GM21515 (cell line): Measurements from ENCODE around the gene FLRT1.
"Not testable (repeated sequence)": the region's sequence is repeated elsewhere in the genome, so short reads cannot be mapped to it uniquely, and the experiment has no call there.

Experiments used
- ATAC-seq: cut with Tn5 transposase; IDR thresholded peaks from one replicate; pipeline ENCODE4 v1.9.1; 2021; ENCODE audit not compliant: unreplicated experiment

Gene FLRT1

DNA sequence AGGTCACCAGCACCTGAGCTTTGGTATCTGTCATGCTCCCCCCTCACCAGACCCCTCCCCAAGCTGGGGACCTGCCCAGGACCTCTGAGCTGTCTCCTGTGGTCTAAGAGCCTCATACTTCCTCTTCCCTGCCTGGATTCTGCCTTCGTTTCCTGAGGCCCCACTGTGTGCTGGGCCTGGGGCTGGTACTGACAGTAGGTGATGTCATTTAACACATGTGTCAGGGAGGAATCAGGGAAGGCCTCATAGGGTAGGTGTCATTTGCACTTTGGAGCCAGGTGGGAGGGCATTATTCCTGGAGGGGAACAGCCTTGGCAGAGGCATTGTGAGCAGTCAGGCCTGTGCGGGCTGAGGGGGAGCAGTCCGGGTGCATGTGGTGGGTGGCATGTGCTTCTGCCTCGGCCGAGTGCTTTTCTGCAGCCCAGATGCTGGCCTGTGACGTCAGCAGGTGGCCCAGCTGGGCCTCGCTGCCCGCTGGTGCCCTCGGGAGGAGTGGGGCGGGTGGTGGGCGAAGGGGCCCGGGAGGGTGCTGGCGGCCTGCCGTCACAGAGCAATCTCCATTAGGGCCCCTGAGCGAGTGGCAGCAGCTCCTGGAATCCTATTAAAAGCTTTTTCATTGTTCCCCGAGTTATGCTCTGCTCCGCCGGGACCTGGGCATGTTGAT lies 9.1 kb downstream of the FLRT1 start:
- ATAC-seq: no peak

DNA sequence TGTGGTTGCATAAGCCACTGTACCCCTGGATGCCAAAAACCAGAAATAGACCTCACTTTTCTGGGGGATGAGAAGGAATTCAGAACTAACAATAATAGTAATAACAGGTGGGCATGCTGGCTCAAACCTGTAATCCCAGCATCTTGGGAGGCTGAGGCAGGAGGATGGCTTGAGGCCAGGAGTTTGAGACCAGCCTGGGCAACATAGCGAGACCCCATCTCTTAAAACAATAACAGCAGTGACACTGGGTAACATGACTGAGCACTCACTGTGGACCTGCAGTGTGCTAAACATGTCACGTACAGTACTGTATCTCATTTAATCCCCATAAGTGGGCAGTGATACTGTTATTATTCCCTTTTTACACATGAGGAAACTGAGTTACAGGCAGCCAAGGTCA lies 10.0 kb downstream of the FLRT1 start:
- ATAC-seq: no peak

DNA sequence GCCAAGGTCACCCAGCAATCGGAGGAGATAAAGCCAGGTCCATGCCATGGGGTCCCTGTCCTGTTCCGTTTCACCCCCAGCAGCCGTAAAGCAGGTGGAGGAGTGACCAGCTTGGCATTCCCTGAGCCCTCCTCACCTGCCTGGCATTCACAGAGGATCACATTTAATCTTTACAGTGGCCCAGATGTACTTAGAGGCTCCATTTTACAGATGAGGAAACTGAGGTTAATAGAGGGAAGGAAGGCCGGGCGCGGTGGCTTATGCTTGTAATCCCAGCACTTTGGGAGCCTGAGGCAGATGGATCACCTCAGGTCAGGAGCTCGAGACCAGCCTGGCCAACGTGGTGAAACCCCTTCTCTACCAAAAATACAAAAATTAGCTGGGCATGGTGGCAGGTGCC lies 11.6 kb downstream of the FLRT1 start:
- ATAC-seq: not testable (repeated sequence)

DNA sequence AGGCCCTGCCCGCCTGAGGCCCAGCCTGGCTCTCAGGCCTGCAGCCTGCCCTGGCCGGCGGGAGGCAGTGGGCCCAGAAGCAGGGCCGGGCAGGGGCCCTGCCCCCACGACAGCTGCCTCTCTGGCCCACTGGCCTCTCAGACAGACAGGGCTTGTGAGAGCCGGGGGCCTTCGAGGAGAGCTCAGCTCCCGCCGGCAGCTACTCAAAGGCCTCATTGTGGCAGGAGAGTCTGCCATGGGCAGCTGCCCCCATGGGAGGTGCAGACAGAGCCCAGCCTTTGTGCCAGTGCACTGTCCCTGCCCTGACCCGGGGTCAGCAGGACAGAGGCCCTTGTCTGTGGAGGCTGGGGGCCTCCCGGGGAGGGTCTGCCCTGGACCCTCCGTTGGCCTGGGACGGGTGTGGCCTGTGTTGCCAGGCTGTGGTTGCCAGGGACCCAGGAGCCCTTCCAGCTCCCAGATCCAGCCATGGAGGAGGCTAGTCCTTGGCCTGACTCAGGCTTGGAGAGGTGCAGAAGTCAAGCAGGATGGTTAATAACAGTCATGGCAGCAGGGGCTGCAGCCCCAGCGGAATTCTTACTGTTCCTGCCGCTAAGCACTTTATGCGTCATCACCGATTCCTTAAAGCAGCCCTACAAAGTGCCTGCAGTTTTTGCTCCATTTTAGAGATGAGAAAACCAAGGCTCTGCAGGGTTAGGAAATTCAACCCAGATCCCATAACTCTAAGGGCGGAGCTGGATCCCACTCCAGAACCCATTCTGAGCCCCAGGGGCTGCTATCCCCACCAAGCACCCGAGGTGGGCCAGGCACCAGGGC lies 12.5 kb downstream of the FLRT1 start:
- ATAC-seq: no peak

DNA sequence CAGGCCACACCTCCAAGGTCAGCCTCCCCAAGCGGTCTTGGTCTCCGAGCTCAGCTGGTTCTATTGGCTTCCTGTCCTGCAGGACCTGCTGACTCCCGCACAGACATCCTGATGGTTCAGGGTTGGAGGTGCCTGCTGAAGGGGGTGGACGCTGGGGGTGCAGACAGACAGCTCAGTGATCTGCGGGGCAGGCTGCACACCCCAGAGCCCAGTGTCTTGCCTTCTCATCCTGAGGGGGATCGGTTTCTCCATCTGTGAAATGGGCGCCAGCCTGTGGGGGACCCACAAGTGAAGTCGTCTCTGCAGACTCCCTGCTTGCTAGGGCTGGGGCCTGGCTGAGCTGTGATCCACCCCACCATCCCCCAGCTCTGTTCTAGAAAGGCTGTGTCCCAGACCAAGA lies 13.8 kb downstream of the FLRT1 start:
- no peak for ATAC-seq

DNA sequence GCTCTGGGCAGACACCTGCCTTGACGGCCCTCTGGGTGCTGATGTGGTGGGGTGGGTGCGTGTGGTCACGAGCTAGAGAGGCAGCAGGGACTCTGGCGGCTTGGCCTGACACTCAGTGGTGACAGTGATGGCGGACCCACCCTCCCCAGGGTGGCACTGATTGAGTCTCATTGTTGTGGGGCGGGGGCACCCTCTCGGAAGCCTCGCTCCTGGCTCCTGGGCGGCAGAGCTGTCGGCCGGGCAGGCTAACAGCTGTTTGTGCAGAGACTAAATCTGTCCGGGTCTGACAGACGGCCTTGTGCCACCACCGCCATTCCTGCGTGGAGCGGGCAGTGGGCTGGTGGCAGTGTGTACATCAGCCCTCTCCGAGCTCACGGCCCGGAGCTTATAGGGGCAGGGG lies 15.6 kb downstream of the FLRT1 start:
- ATAC-seq: no peak

DNA sequence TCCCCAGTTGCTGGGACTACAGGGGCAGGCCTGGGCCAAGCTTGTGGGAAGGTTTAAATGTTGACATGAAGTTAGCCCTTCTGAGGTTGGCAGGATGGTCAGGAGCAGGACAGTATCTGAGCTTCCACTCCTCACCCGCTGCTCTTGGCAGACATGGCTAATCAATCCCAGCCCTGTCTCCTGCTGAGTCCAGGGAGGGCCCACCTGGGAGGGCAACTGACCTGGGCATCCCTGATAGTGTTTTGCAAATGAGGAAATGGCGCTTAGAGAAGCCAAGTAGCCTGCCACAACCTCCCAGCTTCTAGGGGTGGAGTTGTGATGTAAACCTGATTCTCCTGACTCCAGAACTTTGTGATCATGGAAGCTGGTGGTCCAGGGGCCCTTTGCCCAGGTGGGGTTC lies 16.7 kb downstream of the FLRT1 start:
- ATAC-seq: no peak

DNA sequence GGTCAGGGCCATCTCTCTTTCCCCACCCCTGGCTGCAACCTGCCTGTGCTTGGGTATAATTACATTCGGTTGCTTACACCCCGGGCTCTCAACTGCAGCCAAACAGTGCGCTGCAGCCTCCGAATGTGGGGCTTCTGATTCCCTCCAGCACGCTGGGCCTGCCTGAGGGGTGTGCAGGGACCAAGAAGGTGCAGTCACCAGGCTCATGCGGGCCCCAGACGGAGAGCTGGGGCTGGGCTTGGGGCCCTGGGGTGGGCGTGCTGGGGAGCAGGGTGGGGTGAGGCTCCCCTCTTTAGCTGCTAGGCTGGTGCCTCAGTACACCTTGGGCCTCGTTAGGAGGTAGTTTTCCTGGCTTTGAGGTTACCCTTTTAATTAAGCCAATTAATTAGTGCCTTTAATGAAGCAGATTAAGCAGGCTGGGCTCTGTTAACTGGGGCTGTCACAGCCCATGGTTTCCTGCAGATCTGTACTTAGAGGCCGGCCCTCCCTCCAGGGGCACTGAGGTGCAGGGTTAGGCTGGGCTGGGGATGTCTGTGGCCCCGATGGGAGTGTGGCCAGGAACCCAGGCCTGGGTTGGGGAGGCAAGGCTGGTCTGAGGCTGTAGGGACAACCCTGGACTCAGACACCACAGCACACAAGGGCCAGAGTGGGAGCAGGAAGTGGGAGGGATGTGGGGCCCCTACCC lies 17.3 kb downstream of the FLRT1 start:
- ATAC-seq: no peak

DNA sequence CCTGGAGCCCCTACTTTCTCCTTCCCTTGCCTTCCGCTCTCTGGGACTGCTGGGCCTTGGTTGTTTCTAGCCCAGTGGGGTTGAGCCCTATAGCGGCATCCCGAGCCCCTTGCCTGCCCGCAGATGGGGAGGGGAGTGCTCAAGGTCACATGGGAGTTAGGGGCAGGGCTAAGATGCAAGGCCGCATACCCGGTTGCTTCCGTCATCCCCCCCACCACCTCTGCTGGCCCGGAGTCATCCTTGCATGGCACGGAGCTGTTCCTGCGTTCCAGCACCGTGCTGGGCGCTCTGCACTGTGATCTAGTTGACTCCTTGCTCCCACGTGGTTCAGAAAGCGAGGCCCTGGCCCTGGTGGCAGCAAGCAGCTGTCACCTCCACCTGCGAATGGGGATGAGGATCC lies 18.0 kb downstream of the FLRT1 start:
- no peak for ATAC-seq

DNA sequence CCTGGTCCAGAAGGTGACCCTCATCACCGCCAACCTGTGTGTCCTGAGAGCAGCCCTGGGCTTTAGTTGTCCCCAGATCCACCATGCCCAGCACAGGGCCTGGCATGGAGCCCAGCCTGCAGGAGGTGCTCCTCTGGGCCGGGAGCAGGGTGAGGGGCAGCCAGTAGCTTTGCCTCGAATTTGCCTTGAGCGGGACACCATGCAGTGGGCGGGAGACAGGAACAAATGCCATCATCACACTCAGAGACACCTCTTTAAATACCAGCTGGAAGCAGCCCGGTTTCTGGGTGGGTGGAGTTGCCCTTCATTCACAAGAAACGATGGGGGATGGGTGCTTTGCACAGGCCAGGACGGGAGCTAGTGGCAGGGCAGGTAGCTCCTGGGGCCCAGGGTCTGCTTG lies 19.3 kb downstream of the FLRT1 start:
- no peak for ATAC-seq

DNA sequence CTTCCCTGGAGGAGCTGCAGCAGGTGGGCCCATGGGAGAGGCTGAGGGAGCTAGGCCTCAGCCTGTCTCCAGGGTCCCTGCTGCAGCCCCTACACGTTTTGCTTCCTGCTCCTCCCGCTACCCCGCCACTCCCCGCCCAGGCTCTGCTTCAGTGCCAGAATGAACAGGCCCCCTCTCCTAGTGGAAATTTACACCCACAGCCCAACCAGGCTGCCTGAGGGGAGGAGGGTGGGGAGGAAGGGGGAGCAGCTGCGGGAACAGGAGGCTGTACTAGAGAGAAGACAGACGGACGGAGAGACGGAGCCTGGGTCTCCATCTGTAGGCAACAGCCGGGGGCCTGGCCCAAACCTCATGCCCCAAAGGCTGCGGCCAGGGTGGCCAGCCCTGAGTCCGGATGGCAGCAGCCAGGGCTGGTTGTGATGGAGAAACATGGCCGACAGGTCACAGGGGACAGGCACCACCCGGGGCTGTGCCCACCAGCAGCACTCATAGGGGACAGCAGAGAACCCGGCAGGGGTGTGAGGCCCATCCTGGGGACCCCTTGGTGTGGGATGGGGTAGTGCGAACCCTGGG lies 20.6 kb downstream of the FLRT1 start:
- no peak for ATAC-seq

DNA sequence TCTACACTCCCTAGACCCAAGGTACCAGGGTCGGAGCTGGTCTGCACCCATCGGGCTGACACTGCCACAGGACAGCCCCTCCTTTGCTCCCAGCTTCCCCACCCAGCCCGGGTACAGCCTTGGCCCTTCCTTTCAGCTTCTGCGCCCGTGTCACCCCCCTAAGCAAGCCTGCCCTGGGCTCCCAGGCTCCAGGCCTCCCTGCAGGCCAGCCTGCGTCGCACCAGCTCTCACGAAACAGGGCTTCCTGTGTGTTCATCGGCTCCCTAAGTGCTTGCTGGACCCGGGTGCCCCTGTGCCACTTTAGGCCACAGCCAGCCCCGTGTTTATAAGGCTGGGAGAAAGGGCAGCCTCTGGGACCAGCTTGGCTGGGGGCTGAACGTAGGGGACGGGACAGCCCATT lies 21.1 kb downstream of the FLRT1 start:
- no peak for ATAC-seq

DNA sequence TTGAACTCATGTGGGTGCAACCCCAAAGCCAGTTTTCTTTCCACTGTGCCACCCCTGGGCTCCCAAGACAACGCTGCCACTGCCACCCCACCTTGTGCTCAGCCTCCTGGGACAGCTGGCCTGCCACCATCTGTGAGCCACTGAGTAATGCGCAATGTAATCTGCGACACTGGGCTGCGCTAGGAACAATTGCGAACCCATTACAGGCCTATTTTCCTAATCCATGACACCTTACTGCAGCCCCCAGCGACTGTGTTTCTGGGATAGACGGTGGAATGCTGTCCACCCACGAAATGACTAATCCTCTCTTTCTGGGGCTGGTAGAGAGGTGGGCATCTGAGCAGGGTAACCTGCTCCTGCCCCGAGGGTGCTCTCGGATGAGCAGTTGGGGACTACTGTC lies 22.2 kb downstream of the FLRT1 start:
- no peak for ATAC-seq

DNA sequence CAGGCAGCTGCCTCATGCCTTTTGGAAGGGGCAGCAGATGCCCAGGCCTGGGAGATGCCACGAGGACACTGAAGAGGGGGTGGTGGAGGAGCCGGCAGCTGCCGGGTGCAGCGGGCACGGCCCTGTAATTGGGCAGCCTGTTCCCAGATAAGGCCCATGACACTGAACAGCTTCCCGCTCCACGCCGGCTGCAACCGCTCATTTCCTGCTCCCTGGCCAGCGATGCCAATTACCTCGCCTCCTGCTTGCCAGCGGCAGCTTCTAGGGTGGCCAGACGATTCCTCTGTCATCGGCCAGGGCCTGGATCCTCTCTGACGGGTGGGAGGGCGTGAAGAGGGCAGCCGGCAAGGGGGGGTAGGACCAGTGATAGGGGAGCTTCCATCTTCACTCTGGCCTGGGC lies 22.8 kb downstream of the FLRT1 start:
- ATAC-seq: no peak

DNA sequence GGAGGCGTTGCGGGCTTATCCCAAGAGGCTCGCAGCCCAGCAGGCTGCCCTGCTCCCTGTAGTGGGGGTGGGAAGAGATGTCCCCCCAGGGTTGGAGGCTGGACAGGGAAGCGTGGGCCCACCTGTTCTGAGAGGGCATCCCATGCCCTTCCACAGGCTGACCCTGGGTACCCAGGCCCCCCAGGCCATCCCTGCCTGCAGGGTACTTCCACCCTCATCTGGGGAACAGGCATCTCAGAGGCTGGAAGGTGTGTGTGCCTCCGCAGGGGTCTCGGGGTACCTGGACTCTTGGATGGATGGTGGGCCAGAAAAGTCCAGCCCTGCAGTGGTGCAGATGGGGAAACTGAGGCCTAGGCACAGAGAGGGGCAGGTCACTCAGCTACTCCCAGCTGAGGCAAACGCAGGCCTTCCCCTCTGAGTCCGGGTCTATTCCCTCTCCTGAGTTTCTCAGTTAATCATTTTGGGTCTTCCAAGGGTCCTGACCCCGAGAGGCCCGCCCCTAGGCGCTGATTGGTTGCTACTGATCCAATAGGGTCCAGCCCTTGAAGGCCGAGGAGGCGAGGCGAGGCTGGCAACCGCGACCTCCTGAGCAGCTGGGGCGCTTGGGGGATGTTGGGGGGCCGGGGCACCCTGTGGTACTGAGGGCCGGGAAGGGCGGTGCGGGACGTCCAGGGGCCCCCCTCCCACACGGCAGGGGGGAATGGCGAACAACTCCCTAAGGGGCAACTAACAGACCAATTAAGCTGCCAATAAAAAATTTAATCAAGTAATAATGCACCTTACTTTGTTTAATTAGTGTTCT lies 23.8 kb downstream of the FLRT1 start:
- ATAC-seq: no peak

DNA sequence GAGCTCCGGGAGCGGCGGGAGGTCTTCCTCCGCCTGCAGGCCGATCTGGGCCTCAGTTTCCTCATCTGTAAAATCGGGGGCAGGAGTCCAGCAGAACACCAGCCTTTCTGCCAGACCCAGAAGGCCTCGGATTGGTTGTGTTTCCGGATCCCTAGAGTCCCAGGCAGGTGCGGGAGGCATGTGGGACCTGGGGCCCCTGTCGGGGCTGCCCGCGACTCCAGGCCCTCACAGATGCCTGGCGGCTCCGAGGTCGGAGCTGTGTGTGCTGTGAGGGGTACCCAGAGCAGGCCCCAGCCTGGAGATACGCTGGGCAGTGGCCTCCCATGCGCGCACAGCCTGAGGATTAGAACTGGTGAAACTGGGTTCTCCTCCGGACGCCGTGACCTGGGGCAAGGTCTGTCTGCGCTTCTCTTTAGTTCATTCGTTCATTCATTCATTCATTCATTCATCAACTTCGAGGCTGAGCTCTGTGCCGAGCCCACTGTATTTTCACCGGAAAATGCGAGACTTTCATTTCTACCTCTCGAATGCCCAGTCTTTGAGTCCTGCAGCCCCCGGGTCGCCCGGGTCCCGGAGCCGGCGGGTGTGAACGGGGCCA lies 24.6 kb downstream of the FLRT1 start:
- no peak for ATAC-seq

DNA sequence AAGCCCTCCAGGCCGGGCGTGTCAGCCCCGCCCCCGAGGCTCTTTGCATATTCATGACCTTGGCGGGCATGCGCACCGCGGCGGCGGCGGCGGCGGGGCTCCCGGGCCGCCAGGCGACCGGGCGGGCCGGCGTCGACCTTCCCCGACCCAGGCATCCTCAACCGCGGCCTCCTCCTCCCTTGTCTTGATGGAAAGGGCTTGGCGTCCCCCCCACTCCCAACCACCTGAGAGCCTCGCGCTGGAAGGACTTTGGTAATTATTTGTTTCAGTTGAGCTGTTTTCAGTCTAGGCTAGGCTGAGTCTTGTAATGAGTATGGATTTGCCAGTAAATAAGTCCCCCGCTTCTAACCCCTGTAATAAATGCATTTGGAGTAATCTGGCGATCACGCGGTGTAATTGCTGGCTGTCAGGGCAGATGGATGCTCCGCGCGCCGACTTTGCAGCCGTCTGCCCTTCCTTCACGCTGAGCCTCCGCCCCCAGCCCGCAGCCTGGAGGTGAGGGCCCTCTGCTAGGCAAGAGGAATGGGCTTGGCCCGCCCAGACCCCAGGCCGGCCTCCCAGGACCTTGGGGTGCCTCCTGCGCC lies 25.2 kb downstream of the FLRT1 start:
- ATAC-seq: no peak

DNA sequence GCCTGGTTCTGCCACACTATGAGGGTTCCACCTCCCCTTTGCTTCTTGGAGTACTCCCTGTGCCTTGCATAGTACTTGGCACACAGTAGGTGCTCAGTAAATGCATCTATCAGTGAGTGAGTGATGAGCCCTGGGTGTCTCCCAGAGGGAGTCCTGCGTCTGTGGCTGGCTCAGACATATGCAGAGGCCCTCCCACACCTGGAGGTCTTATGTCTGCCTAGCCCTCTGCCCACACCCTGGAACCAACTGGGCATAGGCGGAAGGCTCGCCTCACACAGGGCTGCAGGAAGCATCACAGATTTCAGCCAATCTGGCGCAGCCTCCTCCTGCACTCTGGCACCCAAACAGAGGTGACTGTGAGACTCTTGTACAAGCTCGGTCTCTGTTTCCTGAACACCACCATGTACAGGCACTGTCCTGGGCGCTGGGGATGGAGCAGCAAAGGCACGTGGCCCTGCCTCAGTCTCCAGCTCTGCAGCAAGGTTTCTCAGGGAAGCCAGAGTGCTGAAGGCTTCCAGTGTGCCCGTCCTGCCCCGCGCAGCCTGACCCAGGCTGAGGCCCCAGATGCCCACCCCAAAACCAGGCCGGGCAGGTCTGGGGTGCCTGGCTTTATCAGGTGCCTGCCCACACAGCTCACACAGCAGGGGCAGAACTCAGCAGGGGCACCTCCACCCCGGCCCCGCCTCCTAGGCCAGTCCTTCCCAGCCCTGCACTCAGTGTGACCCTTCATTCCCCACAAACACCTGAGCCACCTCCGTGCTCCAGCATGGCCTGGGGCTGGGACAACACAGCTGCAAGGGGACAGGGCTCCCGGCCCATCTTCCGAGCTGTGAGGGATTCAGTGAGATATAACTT lies 26.7 kb downstream of the FLRT1 start:
- no peak for ATAC-seq

DNA sequence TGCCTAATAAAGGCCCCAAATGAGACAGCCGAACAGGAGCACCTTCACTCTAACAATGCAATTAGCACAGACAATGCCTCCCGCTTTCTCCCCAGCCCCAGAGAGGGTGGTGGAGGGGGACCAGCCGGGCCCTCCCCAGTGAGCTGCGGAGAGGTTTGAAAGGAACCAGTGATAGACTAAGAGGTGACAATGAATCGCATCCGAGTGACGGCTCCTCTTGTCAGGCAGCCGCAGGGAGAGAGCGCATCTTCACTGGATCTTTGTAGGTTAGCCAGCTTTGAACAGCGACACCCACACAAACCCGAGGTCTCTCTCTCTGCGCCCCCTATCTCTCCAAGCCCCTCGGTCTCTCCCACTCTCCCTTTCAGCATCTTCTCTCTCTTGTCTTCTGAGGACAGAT lies 28.0 kb downstream of the FLRT1 start:
- ATAC-seq: no peak
